ENCODE results near the gene DAB2.

DAB2 gene

GRCh38 chr5:39400713-39401578 lies 23.8 kb downstream of the DAB2 start:
- H3K27ac Mint-ChIP-seq = no peak overlapping the region
- DNase-seq (ENCODE audit: low spot score in 2 of 2) (no peak), ATAC-seq (ENCODE audit: low read depth) (no peak)
- H3K36me3 Mint-ChIP-seq = no peaks in the 10 kb centered on the region
- H3K27me3 Mint-ChIP-seq = peaks cover 4% of the 10 kb centered on the region
- peaks cover 4% of the 10 kb centered on the region for H3K4me1 Mint-ChIP-seq
- H3K9me3 Mint-ChIP-seq = no peaks in the 10 kb centered on the region
- H3K4me3 Mint-ChIP-seq = no peak overlapping the region

DNA sequence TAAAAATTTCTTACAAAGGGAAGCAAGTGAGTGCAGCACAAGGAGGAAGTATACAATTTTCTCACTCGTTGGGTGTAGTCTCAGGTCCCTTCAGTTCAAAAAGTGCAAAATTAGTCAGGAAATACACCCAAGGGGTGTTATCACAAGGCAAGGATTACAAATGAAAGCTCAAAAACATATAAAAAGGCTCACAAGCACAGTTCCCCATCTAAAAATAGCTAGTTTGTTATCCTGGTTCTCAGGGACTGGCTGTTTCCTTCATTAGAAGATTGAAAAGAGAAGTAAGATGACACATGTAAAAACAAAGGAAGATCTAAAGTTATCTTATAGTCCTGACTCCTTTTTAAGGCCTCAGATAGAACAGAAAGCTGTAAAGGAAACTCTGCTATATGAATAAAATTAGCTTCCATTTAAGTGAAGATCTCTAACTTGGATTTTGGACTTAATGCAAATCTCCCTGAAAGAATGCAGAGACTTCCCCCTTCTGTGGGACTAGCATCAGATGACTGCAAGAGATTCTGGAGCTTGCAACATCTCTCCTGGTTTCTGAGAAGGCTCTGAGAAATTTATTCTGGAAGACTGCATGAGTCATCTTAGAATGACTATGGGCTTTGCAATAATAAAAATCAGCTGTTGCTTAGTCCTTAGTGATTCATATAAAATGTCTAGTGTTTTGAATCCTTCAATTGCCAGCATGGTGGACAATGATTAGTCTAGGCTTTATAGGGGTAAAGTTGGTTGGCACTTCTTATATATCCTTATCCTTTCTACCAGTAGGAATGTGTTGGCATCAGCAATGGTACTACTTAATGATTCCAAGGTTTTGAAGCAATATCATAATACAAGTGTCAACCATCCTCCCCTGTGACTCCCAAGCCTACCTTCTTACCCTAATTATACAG lies 25.4 kb downstream of the DAB2 start:
- no peak for DNase-seq (ENCODE audit: low spot score in 2 of 2)
- Mint-ChIP-seq H3K36me3 (no peaks in the 10 kb centered on the region), H3K27me3 (no peaks in the 10 kb centered on the region), H3K27ac (no peak overlapping the region), H3K4me3 (no peak overlapping the region), H3K4me1 (peaks cover 4% of the 10 kb centered on the region), H3K9me3 (no peaks in the 10 kb centered on the region)
- ATAC-seq (ENCODE audit: low read depth) = no peak

- peaks cover 4% of the 10 kb centered on the region for H3K4me1 Mint-ChIP-seq
- H3K27ac Mint-ChIP-seq = no peak overlapping the region
- ATAC-seq (ENCODE audit: low read depth) (no peak), DNase-seq (ENCODE audit: low spot score in 2 of 2) (no peak)
- H3K4me3 Mint-ChIP-seq = no peak overlapping the region
- H3K27me3 Mint-ChIP-seq = no peaks in the 10 kb centered on the region
- no peaks in the 10 kb centered on the region for H3K9me3 Mint-ChIP-seq
- H3K36me3 Mint-ChIP-seq = no peaks in the 10 kb centered on the region
These were observed 27.9 kb downstream of the DAB2 start for GRCh38 chr5:39396843-39397242.

DNA sequence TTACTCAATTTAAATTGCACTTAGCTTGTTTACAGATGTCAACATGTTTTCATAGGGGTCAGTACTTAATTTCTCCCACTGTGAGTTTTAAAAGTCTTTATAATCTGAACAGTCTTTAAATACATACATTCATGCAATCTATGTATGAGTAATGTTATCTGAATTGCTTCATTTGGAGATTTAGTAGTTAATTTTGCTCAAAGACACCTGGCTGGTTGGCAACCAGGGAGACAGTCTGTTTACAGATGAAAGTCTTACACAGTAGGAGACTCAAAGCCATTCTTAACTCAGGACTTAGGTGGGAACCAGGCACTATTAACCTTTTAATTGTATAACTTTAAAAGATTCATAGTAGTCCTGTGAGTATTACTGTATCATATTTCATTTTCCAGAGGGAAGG lies 29.3 kb downstream of the DAB2 start:
- DNase-seq (ENCODE audit: low spot score in 2 of 2) = no peak
- Mint-ChIP-seq H3K36me3 (no peaks in the 10 kb centered on the region), H3K4me1 (peaks cover 4% of the 10 kb centered on the region), H3K27ac (no peak overlapping the region), H3K4me3 (no peak overlapping the region), H3K9me3 (no peaks in the 10 kb centered on the region), H3K27me3 (no peaks in the 10 kb centered on the region)
- no peak for ATAC-seq (ENCODE audit: low read depth)

DNA sequence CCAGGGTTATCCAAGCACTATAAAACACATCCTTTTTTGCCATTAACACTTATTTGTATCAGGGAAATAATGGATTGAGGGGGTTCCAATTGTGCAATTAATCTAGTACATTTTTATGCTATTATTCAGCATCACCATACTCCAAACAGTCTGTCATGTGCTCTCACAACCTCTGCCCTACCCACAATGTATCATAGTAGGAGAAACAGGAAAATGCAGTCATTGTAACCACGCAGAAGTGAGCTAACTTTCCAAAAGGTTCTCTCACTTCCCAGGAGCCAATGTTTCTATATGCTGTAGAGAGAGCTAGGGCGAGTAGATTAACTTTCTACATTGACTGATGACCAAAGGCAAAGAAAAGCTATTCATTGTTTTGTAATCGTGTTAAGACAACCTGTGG lies 29.8 kb downstream of the DAB2 start:
- Mint-ChIP-seq H3K4me3 (no peak overlapping the region), H3K4me1 (peaks cover 4% of the 10 kb centered on the region), H3K36me3 (no peaks in the 10 kb centered on the region), H3K27ac (no peak overlapping the region), H3K27me3 (no peaks in the 10 kb centered on the region), H3K9me3 (no peaks in the 10 kb centered on the region)
- ATAC-seq (ENCODE audit: low read depth) = no peak
- no peak for DNase-seq (ENCODE audit: low spot score in 2 of 2)

- Mint-ChIP-seq H3K27me3 (no peaks in the 10 kb centered on the region), H3K4me1 (no peaks in the 10 kb centered on the region), H3K4me3 (no peak overlapping the region), H3K9me3 (no peaks in the 10 kb centered on the region), H3K36me3 (no peaks in the 10 kb centered on the region), H3K27ac (no peak overlapping the region)
- no peak for ATAC-seq (ENCODE audit: low read depth)
- no peak for DNase-seq (ENCODE audit: low spot score in 2 of 2)
These were observed 33.8 kb downstream of the DAB2 start for GRCh38 chr5:39390945-39391344.

DNA sequence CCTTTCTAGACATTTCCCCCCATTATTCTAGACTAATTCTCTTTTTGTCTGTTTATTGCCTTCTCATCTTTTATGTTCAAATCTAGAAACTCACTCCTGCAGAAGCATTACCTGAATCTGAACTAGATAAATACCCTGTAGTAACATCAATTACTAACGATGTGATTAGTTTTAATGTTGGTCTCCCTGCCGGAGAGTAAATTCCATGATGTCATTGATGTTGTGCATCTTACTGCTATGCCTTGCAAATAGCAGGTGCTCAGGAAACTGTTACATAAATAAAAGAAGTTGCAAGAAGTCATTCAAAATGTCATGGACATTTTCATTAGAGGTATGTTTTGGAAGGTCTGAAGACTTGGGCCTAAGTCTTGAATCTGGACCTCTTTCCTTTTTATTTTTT lies 37.5 kb downstream of the DAB2 start:
- Mint-ChIP-seq H3K4me3 (no peak overlapping the region), H3K27ac (no peak overlapping the region), H3K4me1 (no peaks in the 10 kb centered on the region), H3K36me3 (no peaks in the 10 kb centered on the region), H3K9me3 (no peaks in the 10 kb centered on the region), H3K27me3 (peaks cover 3% of the 10 kb centered on the region)
- no peak for ATAC-seq (ENCODE audit: low read depth)
- DNase-seq (ENCODE audit: low spot score in 2 of 2) = no peak

GRCh38 chr5:39384271-39384670 lies 40.5 kb downstream of the DAB2 start:
- Mint-ChIP-seq H3K4me3 (no peak overlapping the region), H3K27me3 (peaks cover 5% of the 10 kb centered on the region), H3K4me1 (no peaks in the 10 kb centered on the region), H3K36me3 (no peaks in the 10 kb centered on the region), H3K27ac (no peak overlapping the region), H3K9me3 (no peaks in the 10 kb centered on the region)
- DNase-seq (ENCODE audit: low spot score in 2 of 2) (no peak), ATAC-seq (ENCODE audit: low read depth) (no peak)

DNA sequence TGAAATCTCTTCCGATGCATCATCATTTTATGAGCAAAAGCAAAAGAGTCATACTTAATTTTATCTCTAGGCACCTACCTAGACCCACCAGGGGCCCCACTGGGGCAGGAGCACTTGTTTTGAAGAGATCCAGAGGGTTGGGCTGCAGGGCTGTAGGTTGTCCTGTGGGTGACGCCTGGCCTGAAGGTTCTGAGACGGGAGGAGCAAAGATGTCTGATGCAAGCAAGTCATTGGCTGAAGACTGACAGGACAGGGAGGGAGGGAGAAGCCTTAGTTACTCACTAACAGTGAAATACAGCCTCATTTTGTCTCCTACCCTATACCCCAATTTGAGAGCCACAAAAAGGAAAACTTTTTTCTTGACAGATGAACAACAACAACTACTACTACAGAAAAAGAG lies 43.4 kb downstream of the DAB2 start:
- peaks cover 5% of the 10 kb centered on the region for H3K27me3 Mint-ChIP-seq
- DNase-seq (ENCODE audit: low spot score in 2 of 2) (no peak), ATAC-seq (ENCODE audit: low read depth) (no peak)
- no peaks in the 10 kb centered on the region for H3K9me3 Mint-ChIP-seq
- no peak overlapping the region for H3K4me3 Mint-ChIP-seq
- H3K36me3 Mint-ChIP-seq = no peaks in the 10 kb centered on the region
- H3K4me1 Mint-ChIP-seq = no peaks in the 10 kb centered on the region
- no peak overlapping the region for H3K27ac Mint-ChIP-seq

DNA sequence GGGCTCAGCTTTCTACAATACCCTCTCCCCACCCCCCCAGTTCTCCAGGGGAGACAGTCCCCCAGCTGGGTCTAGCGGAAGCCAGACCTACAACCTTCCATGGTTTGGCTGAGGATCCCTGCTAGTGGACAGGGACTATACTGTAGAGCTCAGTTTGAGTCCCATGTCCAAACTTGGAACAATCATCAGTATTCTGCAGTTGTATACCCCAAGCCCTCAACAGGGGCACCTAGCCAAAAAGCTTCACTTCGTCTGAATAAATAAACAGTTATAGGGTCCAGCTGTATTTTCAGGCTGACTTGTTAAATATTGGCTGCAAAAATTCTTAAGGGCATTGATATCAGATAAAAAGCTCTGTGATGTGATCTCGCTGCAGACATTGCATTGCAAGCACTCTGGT lies 45.1 kb downstream of the DAB2 start:
- Mint-ChIP-seq H3K9me3 (no peaks in the 10 kb centered on the region), H3K36me3 (no peaks in the 10 kb centered on the region), H3K4me1 (no peaks in the 10 kb centered on the region), H3K4me3 (no peak overlapping the region), H3K27ac (no peak overlapping the region), H3K27me3 (peaks cover 6% of the 10 kb centered on the region)
- DNase-seq (ENCODE audit: low spot score in 2 of 2) = no peak
- no peak for ATAC-seq (ENCODE audit: low read depth)

DNA sequence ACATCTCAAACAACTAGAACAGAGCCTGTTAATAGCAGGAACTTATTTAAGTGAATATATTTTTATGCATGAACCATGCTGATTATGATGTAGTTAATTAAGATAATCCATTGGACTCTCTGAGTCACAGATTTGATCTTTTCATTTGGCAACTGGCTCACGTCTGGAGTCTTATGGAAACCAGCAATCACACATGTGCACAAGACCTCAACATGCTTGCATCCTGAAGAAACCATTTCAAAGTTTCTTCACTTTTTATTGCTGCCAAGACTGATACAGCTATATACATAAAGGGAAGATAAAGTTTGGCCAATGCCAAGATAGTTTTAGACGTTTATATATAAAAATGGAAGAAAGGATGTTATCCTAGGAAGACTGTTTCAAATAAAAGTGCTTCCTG lies 47.2 kb downstream of the DAB2 start:
- ATAC-seq (ENCODE audit: low read depth) = no peak
- Mint-ChIP-seq H3K27ac (no peak overlapping the region), H3K27me3 (peaks cover 5% of the 10 kb centered on the region), H3K9me3 (no peaks in the 10 kb centered on the region), H3K36me3 (no peaks in the 10 kb centered on the region), H3K4me3 (no peak overlapping the region), H3K4me1 (no peaks in the 10 kb centered on the region)
- DNase-seq (ENCODE audit: low spot score in 2 of 2) = no peak

DNA sequence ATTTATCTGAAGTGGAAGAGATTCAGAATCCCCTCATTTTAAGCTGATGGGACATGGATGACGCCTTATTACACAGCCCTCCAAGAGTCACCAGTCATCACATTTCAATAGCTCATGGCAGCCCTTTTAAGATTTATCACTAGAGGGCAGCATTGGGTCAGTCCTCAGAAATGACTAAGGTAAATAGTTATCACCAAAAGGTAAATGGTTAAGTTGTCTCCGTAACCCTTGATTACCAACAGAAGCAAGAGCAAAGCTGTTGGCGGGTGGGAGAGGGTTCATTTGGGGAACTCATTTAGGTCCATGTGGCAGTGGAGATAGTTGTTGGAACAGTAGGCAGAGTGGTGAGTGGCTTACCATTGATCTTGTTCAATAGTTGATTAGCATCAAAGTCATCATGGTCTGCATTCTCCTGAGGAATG lies 48.5 kb downstream of the DAB2 start:
- H3K9me3 Mint-ChIP-seq = no peaks in the 10 kb centered on the region
- H3K4me3 Mint-ChIP-seq = no peak overlapping the region
- no peaks in the 10 kb centered on the region for H3K36me3 Mint-ChIP-seq
- H3K4me1 Mint-ChIP-seq = no peaks in the 10 kb centered on the region
- DNase-seq (ENCODE audit: low spot score in 2 of 2) (peak; percentile 31 to 40), ATAC-seq (ENCODE audit: low read depth) (peak; percentile 62)
- H3K27ac Mint-ChIP-seq = no peak overlapping the region
- H3K27me3 Mint-ChIP-seq = peaks cover 2% of the 10 kb centered on the region

GRCh38 chr5:39373791-39374190 lies 51.0 kb downstream of the DAB2 start:
- DNase-seq (ENCODE audit: low spot score in 2 of 2) (no peak), ATAC-seq (ENCODE audit: low read depth) (no peak)
- no peaks in the 10 kb centered on the region for H3K4me1 Mint-ChIP-seq
- no peak overlapping the region for H3K27ac Mint-ChIP-seq
- no peaks in the 10 kb centered on the region for H3K36me3 Mint-ChIP-seq
- no peak overlapping the region for H3K4me3 Mint-ChIP-seq
- peaks cover 2% of the 10 kb centered on the region for H3K27me3 Mint-ChIP-seq
- no peaks in the 10 kb centered on the region for H3K9me3 Mint-ChIP-seq

- no peaks in the 10 kb centered on the region for H3K9me3 Mint-ChIP-seq
- H3K27me3 Mint-ChIP-seq = peaks cover 2% of the 10 kb centered on the region
- H3K27ac Mint-ChIP-seq = no peak overlapping the region
- ATAC-seq (ENCODE audit: low read depth) (no peak), DNase-seq (ENCODE audit: low spot score in 2 of 2) (no peak)
- no peaks in the 10 kb centered on the region for H3K4me1 Mint-ChIP-seq
- no peaks in the 10 kb centered on the region for H3K36me3 Mint-ChIP-seq
- H3K4me3 Mint-ChIP-seq = no peak overlapping the region
These were observed 53.5 kb downstream of the DAB2 start for GRCh38 chr5:39371367-39371635.
